SK-N-SH (cell line): ENCODE measurements around the gene MOV10L1.

Experiments used
- TF ChIP-seq, protein P1 (sequence below): IDR thresholded peaks from 2 replicates; pipeline ENCODE4; 2012
- TF ChIP-seq, protein P2 (sequence below): IDR thresholded peaks from 2 replicates; pipeline ENCODE4 v1.6.1; 2012; ENCODE audit warnings: mild to moderate bottlenecking, low read depth, low read length, moderate library complexity

DNA sequence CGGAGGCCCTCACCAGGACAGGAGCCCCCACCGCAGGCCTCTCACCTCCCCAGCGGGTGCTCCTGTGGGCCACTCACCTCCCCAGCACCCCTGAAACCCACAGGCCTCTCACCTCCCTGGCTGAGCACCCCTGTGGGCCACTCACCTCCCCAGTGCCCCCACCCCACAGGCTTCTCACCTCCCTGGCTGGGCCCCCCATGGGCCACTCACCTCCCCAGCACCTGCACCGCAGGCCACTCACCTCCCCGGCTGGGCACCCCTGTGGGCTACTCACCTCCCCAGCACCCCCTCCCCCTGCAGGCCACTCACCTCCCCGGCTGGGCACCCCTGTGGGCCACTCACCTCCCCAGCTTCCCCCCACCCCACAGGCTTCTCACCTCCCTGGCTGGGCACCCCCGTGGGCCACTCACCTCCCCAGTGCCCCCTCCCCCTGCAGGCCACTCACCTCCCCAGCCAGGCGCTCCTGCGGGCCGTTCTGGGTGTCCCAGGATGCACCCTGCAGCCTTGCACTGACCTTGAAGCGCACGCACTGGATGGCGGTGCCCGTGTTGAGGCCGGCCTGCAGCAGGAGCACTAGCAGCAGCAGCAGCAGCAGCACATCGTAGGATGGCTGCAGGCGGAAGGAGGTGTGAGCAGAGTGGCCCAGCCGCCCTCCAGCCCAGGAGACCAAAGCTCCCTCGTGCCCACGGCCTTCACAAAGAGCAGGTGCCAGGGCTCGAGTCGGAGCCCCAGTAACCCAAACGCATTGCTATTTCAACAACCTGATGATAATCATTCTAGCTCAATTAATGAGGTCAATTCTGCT lies 26.0 kb upstream of the MOV10L1 start:
- TF ChIP-seq, protein P1, sequence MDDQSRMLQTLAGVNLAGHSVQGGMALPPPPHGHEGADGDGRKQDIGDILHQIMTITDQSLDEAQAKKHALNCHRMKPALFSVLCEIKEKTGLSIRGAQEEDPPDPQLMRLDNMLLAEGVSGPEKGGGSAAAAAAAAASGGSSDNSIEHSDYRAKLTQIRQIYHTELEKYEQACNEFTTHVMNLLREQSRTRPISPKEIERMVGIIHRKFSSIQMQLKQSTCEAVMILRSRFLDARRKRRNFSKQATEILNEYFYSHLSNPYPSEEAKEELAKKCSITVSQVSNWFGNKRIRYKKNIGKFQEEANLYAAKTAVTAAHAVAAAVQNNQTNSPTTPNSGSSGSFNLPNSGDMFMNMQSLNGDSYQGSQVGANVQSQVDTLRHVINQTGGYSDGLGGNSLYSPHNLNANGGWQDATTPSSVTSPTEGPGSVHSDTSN = no peak
- TF ChIP-seq, protein P2, sequence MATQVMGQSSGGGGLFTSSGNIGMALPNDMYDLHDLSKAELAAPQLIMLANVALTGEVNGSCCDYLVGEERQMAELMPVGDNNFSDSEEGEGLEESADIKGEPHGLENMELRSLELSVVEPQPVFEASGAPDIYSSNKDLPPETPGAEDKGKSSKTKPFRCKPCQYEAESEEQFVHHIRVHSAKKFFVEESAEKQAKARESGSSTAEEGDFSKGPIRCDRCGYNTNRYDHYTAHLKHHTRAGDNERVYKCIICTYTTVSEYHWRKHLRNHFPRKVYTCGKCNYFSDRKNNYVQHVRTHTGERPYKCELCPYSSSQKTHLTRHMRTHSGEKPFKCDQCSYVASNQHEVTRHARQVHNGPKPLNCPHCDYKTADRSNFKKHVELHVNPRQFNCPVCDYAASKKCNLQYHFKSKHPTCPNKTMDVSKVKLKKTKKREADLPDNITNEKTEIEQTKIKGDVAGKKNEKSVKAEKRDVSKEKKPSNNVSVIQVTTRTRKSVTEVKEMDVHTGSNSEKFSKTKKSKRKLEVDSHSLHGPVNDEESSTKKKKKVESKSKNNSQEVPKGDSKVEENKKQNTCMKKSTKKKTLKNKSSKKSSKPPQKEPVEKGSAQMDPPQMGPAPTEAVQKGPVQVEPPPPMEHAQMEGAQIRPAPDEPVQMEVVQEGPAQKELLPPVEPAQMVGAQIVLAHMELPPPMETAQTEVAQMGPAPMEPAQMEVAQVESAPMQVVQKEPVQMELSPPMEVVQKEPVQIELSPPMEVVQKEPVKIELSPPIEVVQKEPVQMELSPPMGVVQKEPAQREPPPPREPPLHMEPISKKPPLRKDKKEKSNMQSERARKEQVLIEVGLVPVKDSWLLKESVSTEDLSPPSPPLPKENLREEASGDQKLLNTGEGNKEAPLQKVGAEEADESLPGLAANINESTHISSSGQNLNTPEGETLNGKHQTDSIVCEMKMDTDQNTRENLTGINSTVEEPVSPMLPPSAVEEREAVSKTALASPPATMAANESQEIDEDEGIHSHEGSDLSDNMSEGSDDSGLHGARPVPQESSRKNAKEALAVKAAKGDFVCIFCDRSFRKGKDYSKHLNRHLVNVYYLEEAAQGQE = no peak
